GM23338 (cell line): Measurements from ENCODE around the gene KCNT1. TPM values are rescaled to one million over a fixed set of nuclear protein-coding genes. Genes with fewer than 3 reads are reported as not detected.

ENCODE experiments used
- ATAC-seq: fragments of 200-7000 bp; cut with Tn5 transposase; 3 replicates; pipeline ENCODE4 v1.9.1; 2020
- DNase-seq: peaks from one replicate; pipeline ENCODE4 v3.0.0-alpha.2; 2015; ENCODE audit warnings: low spot score
- H2AFZ ChIP-seq: fragments of 200-600 bp; sonication (generic); 2 replicates; pipeline ENCODE4 v1.8.0; 2016; ENCODE audit warnings: antibody characterized with exemption, mild to moderate bottlenecking, moderate library complexity
- H3F3A ChIP-seq: fragments of 200-600 bp; sonication (generic); replicated peaks from 2 replicates; pipeline ENCODE4 v1.8.0; 2017; ENCODE audit warnings: antibody characterized with exemption, mixed run types, low read depth
- H3K27ac ChIP-seq: fragments of 200-600 bp; sonication (generic); 2 replicates; pipeline ENCODE4 v1.6.1; 2016; ENCODE audit warnings: low read depth
- H3K27me3 ChIP-seq: fragments of 200-600 bp; sonication (generic); 2 replicates; pipeline ENCODE4 v1.8.0; 2016; ENCODE audit warnings: mild to moderate bottlenecking, mixed run types, moderate library complexity; ENCODE audit not compliant: insufficient read depth
- H3K36me3 ChIP-seq: fragments of 200-600 bp; sonication (generic); 2 replicates; pipeline ENCODE4 v1.8.0; 2016; ENCODE audit warnings: mild to moderate bottlenecking; ENCODE audit not compliant: insufficient read depth
- H3K4me1 ChIP-seq: fragments of 200-600 bp; sonication (generic); 2 replicates; pipeline ENCODE4 v1.8.0; 2016; ENCODE audit warnings: mild to moderate bottlenecking, moderate library complexity; ENCODE audit not compliant: insufficient read depth
- H3K4me2 ChIP-seq: fragments of 200-600 bp; sonication (generic); 2 replicates; pipeline ENCODE4 v1.7.1; 2017; ENCODE audit warnings: mixed run types
- H3K4me3 ChIP-seq: fragments of 200-600 bp; sonication (generic); 2 replicates; pipeline ENCODE4 v1.6.1; 2016; ENCODE audit warnings: mixed run types
- H3K79me2 ChIP-seq: fragments of 200-600 bp; sonication (generic); replicated peaks from 2 replicates; pipeline ENCODE4 v1.8.0; 2017; ENCODE audit warnings: mild to moderate bottlenecking; ENCODE audit not compliant: insufficient read depth
- H3K9me2 ChIP-seq: fragments of 200-600 bp; sonication (generic); 2 replicates; pipeline ENCODE4 v1.8.0; 2017; ENCODE audit not compliant: insufficient read depth
- H4K20me1 ChIP-seq: fragments of 200-600 bp; sonication (generic); replicated peaks from 2 replicates; pipeline ENCODE4 v1.8.0; 2017; ENCODE audit warnings: mild to moderate bottlenecking; ENCODE audit not compliant: insufficient read depth
- H3K27ac Mint-ChIP-seq: 2 replicates; pipeline ENCODE4 v1.8.0; 2020; ENCODE audit warnings: inconsistent platforms, mild to moderate bottlenecking, moderate library complexity, mixed read lengths
- H3K27me3 Mint-ChIP-seq: 3 replicates; pipeline ENCODE4 v1.8.0; 2022; ENCODE audit warnings: low read depth, mild to moderate bottlenecking, moderate library complexity, mixed read lengths, inconsistent platforms; ENCODE audit not compliant: insufficient read depth, poor library complexity
- H3K36me3 Mint-ChIP-seq: 3 replicates; pipeline ENCODE4 v1.8.0; 2021; ENCODE audit warnings: low read depth, mild to moderate bottlenecking, inconsistent platforms, moderate library complexity, mixed read lengths
- H3K4me1 Mint-ChIP-seq: 3 replicates; pipeline ENCODE4 v1.8.0; 2020; ENCODE audit warnings: mild to moderate bottlenecking, inconsistent platforms, mixed read lengths
- H3K4me3 Mint-ChIP-seq: 3 replicates; pipeline ENCODE4 v1.8.0; 2021; ENCODE audit warnings: moderate library complexity, mild to moderate bottlenecking, inconsistent platforms, mixed read lengths
- H3K9me3 Mint-ChIP-seq: 3 replicates; pipeline ENCODE4 v1.8.0; 2020; ENCODE audit warnings: moderate library complexity, mild to moderate bottlenecking, inconsistent platforms, mixed read lengths
- EZH2 ChIP-seq: fragments of 200-600 bp; sonication (generic); IDR thresholded peaks from one replicate; pipeline ENCODE4 v1.8.0; 2017; ENCODE audit warnings: antibody characterized with exemption, mild to moderate bottlenecking, low read depth; ENCODE audit not compliant: unreplicated experiment
- JUNB ChIP-seq: IDR thresholded peaks from one replicate; pipeline ENCODE4 v1.6.1; 2016; ENCODE audit warnings: antibody characterized with exemption; ENCODE audit not compliant: unreplicated experiment
- POLR2AphosphoS5 ChIP-seq: IDR thresholded peaks from 2 replicates; pipeline ENCODE4 v1.6.1; 2016; ENCODE audit warnings: antibody characterized with exemption, low read depth
- ZNF114 ChIP-seq: fragments of 250-450 bp; sonication (Bioruptor Pico); IDR thresholded peaks from 2 replicates; pipeline ENCODE4 v1.5.0; 2020; ENCODE audit warnings: mild to moderate bottlenecking, moderate library complexity
- polyA plus RNA-seq: library from polyadenylated mRNA; unstranded; fragments of >200 nt; fragmentation: Nextera tagmentation; extraction: Ambion mirVana; gene quantifications from 2 replicates; pipeline ENCODE4 v1.2.1, GENCODE V29; 2016
- total RNA-seq: library from RNA; depleted of rRNA; stranded (reverse); fragments of >200 nt; shearing (Covaris generic); gene quantifications from 2 replicates; pipeline ENCODE4 v1.2.3, GENCODE V29; 2014
- TF ChIP-seq, protein P1 (sequence below), 2 experiments: fragments of 200-600 bp in 1 of 2; sonication (generic) in 1 of 2; conservative IDR thresholded peaks; 2 replicates each; pipeline versions ENCODE4 v1.5.1 to v1.6.1; 2016 to 2017; ENCODE audit warnings: antibody characterized with exemption in 2 of 2, low read depth in 2 of 2, mild to moderate bottlenecking in 2 of 2, moderate library complexity in 1 of 2
- TF ChIP-seq, protein P2 (sequence below): IDR thresholded peaks from 2 replicates; pipeline ENCODE4 v1.6.1; 2016; ENCODE audit warnings: antibody characterized with exemption
- TF ChIP-seq, protein P3 (sequence below): IDR thresholded peaks from one replicate; pipeline ENCODE4 v1.6.1; 2018; ENCODE audit warnings: antibody characterized with exemption; ENCODE audit not compliant: unreplicated experiment

The KCNT1 gene
- total and polyA plus RNA-seq, 2 experiments from 2014 or later = 0.05 to 0.28 TPM

DNA sequence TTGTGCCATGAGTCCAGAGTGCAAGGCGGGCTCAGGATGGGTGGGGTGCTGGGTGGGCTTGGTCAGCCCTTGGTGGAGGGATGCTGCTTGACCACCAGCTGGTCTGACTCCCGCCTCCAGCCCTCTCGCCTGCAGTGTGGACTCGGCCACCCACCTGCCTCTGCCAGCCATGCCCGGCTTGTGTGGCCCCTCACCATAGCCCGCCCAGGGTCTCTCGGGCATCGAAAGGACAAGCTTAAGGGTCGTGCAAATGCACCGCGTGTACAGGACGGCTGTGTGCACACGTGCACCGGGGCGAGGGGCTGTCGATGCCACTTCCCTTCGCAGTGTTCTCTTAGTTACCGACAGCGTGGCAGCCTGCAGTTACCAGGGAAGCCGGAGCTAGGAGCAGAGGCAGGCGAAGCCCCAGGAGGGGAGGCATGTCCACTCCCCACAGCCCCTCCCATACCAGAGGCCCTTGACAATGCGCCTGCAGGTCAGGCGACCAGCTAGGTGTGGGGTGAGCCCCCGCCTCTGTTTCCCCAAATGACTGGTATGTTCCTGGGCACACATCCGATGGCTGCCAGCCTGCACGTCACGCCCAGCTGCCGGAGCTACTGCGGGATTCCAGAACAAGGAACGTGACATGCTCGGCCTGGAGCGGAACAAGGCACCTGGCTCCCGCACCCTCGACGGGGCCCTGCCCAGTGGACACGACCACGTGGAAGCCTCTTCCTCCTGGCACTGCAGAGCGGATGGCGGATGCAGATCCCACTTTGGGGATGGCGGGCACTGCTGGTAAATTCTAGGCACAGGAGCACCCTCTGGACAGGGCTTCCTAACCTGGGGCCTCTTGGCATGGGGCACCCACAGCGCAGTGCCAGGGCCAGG lies 31.0 kb upstream of the KCNT1 start:
- no peak overlapping the region for H3K4me3 Mint-ChIP-seq

More for the DNA sequence above, 31.0 kb upstream of the KCNT1 start:
- Mint-ChIP-seq H3K4me1 (no peaks in the 10 kb centered on the region; the same call in 2 of the 3 replicates), H3K27ac (no peak overlapping the region), H3K27me3 (peaks cover 3% of the 10 kb centered on the region), H3K36me3 (peaks cover 8% of the 10 kb centered on the region), H3K9me3 (peaks cover 14% of the 10 kb centered on the region)
- Histone ChIP-seq H3K9me2 (no peaks in the 10 kb centered on the region; the same call in 1 of the 2 replicates), H2AFZ (peak overlapping the region; percentile 43; the same call in 1 of the 2 replicates), H3K27me3 (no peaks in the 10 kb centered on the region), H3F3A (no peaks in the 10 kb centered on the region), H3K27ac (no peak overlapping the region), H3K36me3 (no peaks in the 10 kb centered on the region), H3K4me2 (no peak overlapping the region), H4K20me1 (no peaks in the 10 kb centered on the region), H3K4me3 (no peak overlapping the region), H3K79me2 (no peaks in the 10 kb centered on the region), H3K4me1 (no peaks in the 10 kb centered on the region)
- ATAC-seq (no peak), DNase-seq (no peak)
- TF ChIP-seq, protein P1, sequence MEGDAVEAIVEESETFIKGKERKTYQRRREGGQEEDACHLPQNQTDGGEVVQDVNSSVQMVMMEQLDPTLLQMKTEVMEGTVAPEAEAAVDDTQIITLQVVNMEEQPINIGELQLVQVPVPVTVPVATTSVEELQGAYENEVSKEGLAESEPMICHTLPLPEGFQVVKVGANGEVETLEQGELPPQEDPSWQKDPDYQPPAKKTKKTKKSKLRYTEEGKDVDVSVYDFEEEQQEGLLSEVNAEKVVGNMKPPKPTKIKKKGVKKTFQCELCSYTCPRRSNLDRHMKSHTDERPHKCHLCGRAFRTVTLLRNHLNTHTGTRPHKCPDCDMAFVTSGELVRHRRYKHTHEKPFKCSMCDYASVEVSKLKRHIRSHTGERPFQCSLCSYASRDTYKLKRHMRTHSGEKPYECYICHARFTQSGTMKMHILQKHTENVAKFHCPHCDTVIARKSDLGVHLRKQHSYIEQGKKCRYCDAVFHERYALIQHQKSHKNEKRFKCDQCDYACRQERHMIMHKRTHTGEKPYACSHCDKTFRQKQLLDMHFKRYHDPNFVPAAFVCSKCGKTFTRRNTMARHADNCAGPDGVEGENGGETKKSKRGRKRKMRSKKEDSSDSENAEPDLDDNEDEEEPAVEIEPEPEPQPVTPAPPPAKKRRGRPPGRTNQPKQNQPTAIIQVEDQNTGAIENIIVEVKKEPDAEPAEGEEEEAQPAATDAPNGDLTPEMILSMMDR (conservative IDR thresholded peaks at IDR 0.05; ENCODE audit: low read depth in 2 of 2) = no peak
- TF ChIP-seq EZH2 = no peak
- no peak for TF ChIP-seq ZNF114 (CRISPR knock-in tag)
- no peak for TF ChIP-seq POLR2AphosphoS5
- TF ChIP-seq, protein P2, sequence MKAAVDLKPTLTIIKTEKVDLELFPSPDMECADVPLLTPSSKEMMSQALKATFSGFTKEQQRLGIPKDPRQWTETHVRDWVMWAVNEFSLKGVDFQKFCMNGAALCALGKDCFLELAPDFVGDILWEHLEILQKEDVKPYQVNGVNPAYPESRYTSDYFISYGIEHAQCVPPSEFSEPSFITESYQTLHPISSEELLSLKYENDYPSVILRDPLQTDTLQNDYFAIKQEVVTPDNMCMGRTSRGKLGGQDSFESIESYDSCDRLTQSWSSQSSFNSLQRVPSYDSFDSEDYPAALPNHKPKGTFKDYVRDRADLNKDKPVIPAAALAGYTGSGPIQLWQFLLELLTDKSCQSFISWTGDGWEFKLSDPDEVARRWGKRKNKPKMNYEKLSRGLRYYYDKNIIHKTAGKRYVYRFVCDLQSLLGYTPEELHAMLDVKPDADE = no peak
- TF ChIP-seq, protein P3, sequence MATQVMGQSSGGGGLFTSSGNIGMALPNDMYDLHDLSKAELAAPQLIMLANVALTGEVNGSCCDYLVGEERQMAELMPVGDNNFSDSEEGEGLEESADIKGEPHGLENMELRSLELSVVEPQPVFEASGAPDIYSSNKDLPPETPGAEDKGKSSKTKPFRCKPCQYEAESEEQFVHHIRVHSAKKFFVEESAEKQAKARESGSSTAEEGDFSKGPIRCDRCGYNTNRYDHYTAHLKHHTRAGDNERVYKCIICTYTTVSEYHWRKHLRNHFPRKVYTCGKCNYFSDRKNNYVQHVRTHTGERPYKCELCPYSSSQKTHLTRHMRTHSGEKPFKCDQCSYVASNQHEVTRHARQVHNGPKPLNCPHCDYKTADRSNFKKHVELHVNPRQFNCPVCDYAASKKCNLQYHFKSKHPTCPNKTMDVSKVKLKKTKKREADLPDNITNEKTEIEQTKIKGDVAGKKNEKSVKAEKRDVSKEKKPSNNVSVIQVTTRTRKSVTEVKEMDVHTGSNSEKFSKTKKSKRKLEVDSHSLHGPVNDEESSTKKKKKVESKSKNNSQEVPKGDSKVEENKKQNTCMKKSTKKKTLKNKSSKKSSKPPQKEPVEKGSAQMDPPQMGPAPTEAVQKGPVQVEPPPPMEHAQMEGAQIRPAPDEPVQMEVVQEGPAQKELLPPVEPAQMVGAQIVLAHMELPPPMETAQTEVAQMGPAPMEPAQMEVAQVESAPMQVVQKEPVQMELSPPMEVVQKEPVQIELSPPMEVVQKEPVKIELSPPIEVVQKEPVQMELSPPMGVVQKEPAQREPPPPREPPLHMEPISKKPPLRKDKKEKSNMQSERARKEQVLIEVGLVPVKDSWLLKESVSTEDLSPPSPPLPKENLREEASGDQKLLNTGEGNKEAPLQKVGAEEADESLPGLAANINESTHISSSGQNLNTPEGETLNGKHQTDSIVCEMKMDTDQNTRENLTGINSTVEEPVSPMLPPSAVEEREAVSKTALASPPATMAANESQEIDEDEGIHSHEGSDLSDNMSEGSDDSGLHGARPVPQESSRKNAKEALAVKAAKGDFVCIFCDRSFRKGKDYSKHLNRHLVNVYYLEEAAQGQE = no peak
- no peak for TF ChIP-seq JUNB
